GM23338 (cell line): ENCODE measurements around the gene GMPR. TPM values are rescaled to one million over a fixed set of nuclear protein-coding genes. Genes with fewer than 3 reads are reported as not detected.

ENCODE experiments used
- ATAC-seq: fragments of 200-7000 bp; cut with Tn5 transposase; 3 replicates; pipeline ENCODE4 v1.9.1; 2020
- DNase-seq: peaks from one replicate; pipeline ENCODE4 v3.0.0-alpha.2; 2015; ENCODE audit warnings: low spot score
- H2AFZ ChIP-seq: fragments of 200-600 bp; sonication (generic); 2 replicates; pipeline ENCODE4 v1.8.0; 2016; ENCODE audit warnings: antibody characterized with exemption, mild to moderate bottlenecking, moderate library complexity
- H3F3A ChIP-seq: fragments of 200-600 bp; sonication (generic); replicated peaks from 2 replicates; pipeline ENCODE4 v1.8.0; 2017; ENCODE audit warnings: antibody characterized with exemption, mixed run types, low read depth
- H3K27ac ChIP-seq: fragments of 200-600 bp; sonication (generic); 2 replicates; pipeline ENCODE4 v1.6.1; 2016; ENCODE audit warnings: low read depth
- H3K27me3 ChIP-seq: fragments of 200-600 bp; sonication (generic); 2 replicates; pipeline ENCODE4 v1.8.0; 2016; ENCODE audit warnings: mild to moderate bottlenecking, mixed run types, moderate library complexity; ENCODE audit not compliant: insufficient read depth
- H3K36me3 ChIP-seq: fragments of 200-600 bp; sonication (generic); 2 replicates; pipeline ENCODE4 v1.8.0; 2016; ENCODE audit warnings: mild to moderate bottlenecking; ENCODE audit not compliant: insufficient read depth
- H3K4me1 ChIP-seq: fragments of 200-600 bp; sonication (generic); 2 replicates; pipeline ENCODE4 v1.8.0; 2016; ENCODE audit warnings: mild to moderate bottlenecking, moderate library complexity; ENCODE audit not compliant: insufficient read depth
- H3K4me2 ChIP-seq: fragments of 200-600 bp; sonication (generic); 2 replicates; pipeline ENCODE4 v1.7.1; 2017; ENCODE audit warnings: mixed run types
- H3K4me3 ChIP-seq: fragments of 200-600 bp; sonication (generic); 2 replicates; pipeline ENCODE4 v1.6.1; 2016; ENCODE audit warnings: mixed run types
- H3K79me2 ChIP-seq: fragments of 200-600 bp; sonication (generic); replicated peaks from 2 replicates; pipeline ENCODE4 v1.8.0; 2017; ENCODE audit warnings: mild to moderate bottlenecking; ENCODE audit not compliant: insufficient read depth
- H3K9me2 ChIP-seq: fragments of 200-600 bp; sonication (generic); 2 replicates; pipeline ENCODE4 v1.8.0; 2017; ENCODE audit not compliant: insufficient read depth
- H4K20me1 ChIP-seq: fragments of 200-600 bp; sonication (generic); replicated peaks from 2 replicates; pipeline ENCODE4 v1.8.0; 2017; ENCODE audit warnings: mild to moderate bottlenecking; ENCODE audit not compliant: insufficient read depth
- H3K27ac Mint-ChIP-seq: 2 replicates; pipeline ENCODE4 v1.8.0; 2020; ENCODE audit warnings: inconsistent platforms, mild to moderate bottlenecking, moderate library complexity, mixed read lengths
- H3K27me3 Mint-ChIP-seq: 3 replicates; pipeline ENCODE4 v1.8.0; 2022; ENCODE audit warnings: low read depth, mild to moderate bottlenecking, moderate library complexity, mixed read lengths, inconsistent platforms; ENCODE audit not compliant: insufficient read depth, poor library complexity
- H3K36me3 Mint-ChIP-seq: 3 replicates; pipeline ENCODE4 v1.8.0; 2021; ENCODE audit warnings: low read depth, mild to moderate bottlenecking, inconsistent platforms, moderate library complexity, mixed read lengths
- H3K4me1 Mint-ChIP-seq: 3 replicates; pipeline ENCODE4 v1.8.0; 2020; ENCODE audit warnings: mild to moderate bottlenecking, inconsistent platforms, mixed read lengths
- H3K4me3 Mint-ChIP-seq: 3 replicates; pipeline ENCODE4 v1.8.0; 2021; ENCODE audit warnings: moderate library complexity, mild to moderate bottlenecking, inconsistent platforms, mixed read lengths
- H3K9me3 Mint-ChIP-seq: 3 replicates; pipeline ENCODE4 v1.8.0; 2020; ENCODE audit warnings: moderate library complexity, mild to moderate bottlenecking, inconsistent platforms, mixed read lengths
- CREB1 ChIP-seq: fragments of 250-450 bp; sonication (Bioruptor Pico); IDR thresholded peaks from 2 replicates; pipeline ENCODE4 v1.5.0; 2020; ENCODE audit warnings: low read depth, mild to moderate bottlenecking, moderate library complexity
- CTCF ChIP-seq, 2 experiments: fragments of 200-600 bp in 1 of 2; sonication (generic) in 1 of 2; conservative IDR thresholded peaks; 2 replicates each; pipeline versions ENCODE4 v1.5.1 to v1.6.1; 2016 to 2017; ENCODE audit warnings: antibody characterized with exemption in 2 of 2, low read depth in 2 of 2, mild to moderate bottlenecking in 2 of 2, moderate library complexity in 1 of 2
- EZH2phosphoT487 ChIP-seq: fragments of 200-600 bp; sonication (generic); IDR thresholded peaks from one replicate; pipeline ENCODE4 v1.8.1; 2018; ENCODE audit warnings: antibody characterized with exemption; ENCODE audit not compliant: unreplicated experiment
- JUNB ChIP-seq: IDR thresholded peaks from one replicate; pipeline ENCODE4 v1.6.1; 2016; ENCODE audit warnings: antibody characterized with exemption; ENCODE audit not compliant: unreplicated experiment
- NANOG ChIP-seq: IDR thresholded peaks from 2 replicates; pipeline ENCODE4 v1.6.1; 2016; ENCODE audit warnings: antibody characterized with exemption, borderline replicate concordance
- POLR2AphosphoS5 ChIP-seq: IDR thresholded peaks from 2 replicates; pipeline ENCODE4 v1.6.1; 2016; ENCODE audit warnings: antibody characterized with exemption, low read depth
- STAT1 ChIP-seq: IDR thresholded peaks from one replicate; pipeline ENCODE4 v1.6.1; 2016; ENCODE audit warnings: antibody characterized with exemption; ENCODE audit not compliant: unreplicated experiment
- ZNF114 ChIP-seq: fragments of 250-450 bp; sonication (Bioruptor Pico); IDR thresholded peaks from 2 replicates; pipeline ENCODE4 v1.5.0; 2020; ENCODE audit warnings: mild to moderate bottlenecking, moderate library complexity
- ZNF462 ChIP-seq: fragments of 250-450 bp; sonication (Bioruptor Pico); IDR thresholded peaks from 2 replicates; pipeline ENCODE4 v1.5.0; 2020; ENCODE audit warnings: mild to moderate bottlenecking, moderate library complexity
- polyA plus RNA-seq: library from polyadenylated mRNA; unstranded; fragments of >200 nt; fragmentation: Nextera tagmentation; extraction: Ambion mirVana; gene quantifications from 2 replicates; pipeline ENCODE4 v1.2.1, GENCODE V29; 2016
- total RNA-seq: library from RNA; depleted of rRNA; stranded (reverse); fragments of >200 nt; shearing (Covaris generic); gene quantifications from 2 replicates; pipeline ENCODE4 v1.2.3, GENCODE V29; 2014
- TF ChIP-seq, protein P1 (sequence below): IDR thresholded peaks from one replicate; pipeline ENCODE4 v1.6.1; 2018; ENCODE audit warnings: antibody characterized with exemption; ENCODE audit not compliant: unreplicated experiment

Gene GMPR
- total and polyA plus RNA-seq, 2 experiments from 2014 or later, result 0.23 to 0.35 TPM

GRCh38 chr6:16288163-16288562 is 49.8 kb downstream of the GMPR start (continued):
- TF ChIP-seq, protein P1, sequence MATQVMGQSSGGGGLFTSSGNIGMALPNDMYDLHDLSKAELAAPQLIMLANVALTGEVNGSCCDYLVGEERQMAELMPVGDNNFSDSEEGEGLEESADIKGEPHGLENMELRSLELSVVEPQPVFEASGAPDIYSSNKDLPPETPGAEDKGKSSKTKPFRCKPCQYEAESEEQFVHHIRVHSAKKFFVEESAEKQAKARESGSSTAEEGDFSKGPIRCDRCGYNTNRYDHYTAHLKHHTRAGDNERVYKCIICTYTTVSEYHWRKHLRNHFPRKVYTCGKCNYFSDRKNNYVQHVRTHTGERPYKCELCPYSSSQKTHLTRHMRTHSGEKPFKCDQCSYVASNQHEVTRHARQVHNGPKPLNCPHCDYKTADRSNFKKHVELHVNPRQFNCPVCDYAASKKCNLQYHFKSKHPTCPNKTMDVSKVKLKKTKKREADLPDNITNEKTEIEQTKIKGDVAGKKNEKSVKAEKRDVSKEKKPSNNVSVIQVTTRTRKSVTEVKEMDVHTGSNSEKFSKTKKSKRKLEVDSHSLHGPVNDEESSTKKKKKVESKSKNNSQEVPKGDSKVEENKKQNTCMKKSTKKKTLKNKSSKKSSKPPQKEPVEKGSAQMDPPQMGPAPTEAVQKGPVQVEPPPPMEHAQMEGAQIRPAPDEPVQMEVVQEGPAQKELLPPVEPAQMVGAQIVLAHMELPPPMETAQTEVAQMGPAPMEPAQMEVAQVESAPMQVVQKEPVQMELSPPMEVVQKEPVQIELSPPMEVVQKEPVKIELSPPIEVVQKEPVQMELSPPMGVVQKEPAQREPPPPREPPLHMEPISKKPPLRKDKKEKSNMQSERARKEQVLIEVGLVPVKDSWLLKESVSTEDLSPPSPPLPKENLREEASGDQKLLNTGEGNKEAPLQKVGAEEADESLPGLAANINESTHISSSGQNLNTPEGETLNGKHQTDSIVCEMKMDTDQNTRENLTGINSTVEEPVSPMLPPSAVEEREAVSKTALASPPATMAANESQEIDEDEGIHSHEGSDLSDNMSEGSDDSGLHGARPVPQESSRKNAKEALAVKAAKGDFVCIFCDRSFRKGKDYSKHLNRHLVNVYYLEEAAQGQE, result no peak
- TF ChIP-seq POLR2AphosphoS5, result no peak
- no peak for TF ChIP-seq CREB1 (CRISPR knock-in tag)
- no peak for TF ChIP-seq ZNF114
- no peak for TF ChIP-seq JUNB

GRCh38 chr6:16291739-16292138 is 53.4 kb downstream of the GMPR start:
- DNase-seq (no peak), ATAC-seq (no peak)
- H2AFZ ChIP-seq, result no peak overlapping the region
- H3K4me2 ChIP-seq, result no peak overlapping the region
- no peaks in the 10 kb centered on the region for H3K9me2 ChIP-seq
- H4K20me1 ChIP-seq, result no peaks in the 10 kb centered on the region
- no peaks in the 10 kb centered on the region for H3K36me3 ChIP-seq
- no peaks in the 10 kb centered on the region for H3K27me3 ChIP-seq
- no peak overlapping the region for H3K4me3 Mint-ChIP-seq
- H3K4me1 ChIP-seq, result no peaks in the 10 kb centered on the region
- no peaks in the 10 kb centered on the region; the same call in 2 of the 3 replicates for H3K9me3 Mint-ChIP-seq
- H3K27ac ChIP-seq, result no peak overlapping the region
- H3K36me3 Mint-ChIP-seq, result no peaks in the 10 kb centered on the region
- H3F3A ChIP-seq, result no peaks in the 10 kb centered on the region
- no peak overlapping the region for H3K27ac Mint-ChIP-seq
- no peak overlapping the region for H3K4me3 ChIP-seq
- H3K27me3 Mint-ChIP-seq, result peaks cover 8% of the 10 kb centered on the region
- H3K4me1 Mint-ChIP-seq, result peaks cover 8% of the 10 kb centered on the region
- H3K79me2 ChIP-seq, result no peaks in the 10 kb centered on the region
- TF ChIP-seq STAT1 (no peak), CTCF (conservative IDR thresholded peaks at IDR 0.05; ENCODE audit: low read depth in 2 of 2) (no peak), POLR2AphosphoS5 (no peak), JUNB (no peak), ZNF114 (no peak), EZH2phosphoT487 (no peak), NANOG (no peak), CREB1 (CRISPR knock-in tag) (no peak), ZNF462 (CRISPR knock-in tag) (no peak)
- TF ChIP-seq, protein P1, result no peak
